Heart left ventricle (tissue), 16 donors: ENCODE measurements around the gene MIEN1. TPM values are rescaled to one million over a fixed set of nuclear protein-coding genes. Genes with fewer than 3 reads are reported as not detected.
"Not testable (repeated sequence)": the region's sequence is repeated elsewhere in the genome, so short reads cannot be mapped to it uniquely, and the experiment has no call there.

Experiments used
- ATAC-seq, 4 donors: fragments of 200-7000 bp; cut with Tn5 transposase; one replicate each; pipeline ENCODE4 v1.9.1; 2020 to 2022; ENCODE audit warnings: moderate library complexity in 4 of 4, mild to moderate bottlenecking in 3 of 4, moderate number of reproducible peaks in 1 of 4
- DNase-seq, 5 donors: peaks; one replicate each; pipeline ENCODE4 v3.0.0-alpha.2; 2020
- H3K27ac ChIP-seq, 12 donors: fragments of 200-600 bp; sonication (generic) in 4 of 12; one replicate each; pipeline versions ENCODE4 v1.5.0 to v1.8.0; 2016 to 2022; ENCODE audit warnings: mild to moderate bottlenecking in 2 of 12
- H3K27me3 ChIP-seq, 9 donors: fragments of 200-600 bp; sonication (generic) in 2 of 9; one replicate each; pipeline versions ENCODE4 v1.5.1 to v1.8.0; 2016 to 2022; ENCODE audit warnings: mild to moderate bottlenecking in 3 of 9
- H3K36me3 ChIP-seq, 9 donors: fragments of 200-600 bp; sonication (generic) in 2 of 9; one replicate each; pipeline versions ENCODE4 v1.5.0 to v1.8.0; 2018 to 2022; ENCODE audit warnings: mild to moderate bottlenecking in 2 of 9
- H3K4me1 ChIP-seq, 12 donors: fragments of 200-600 bp; sonication (generic) in 4 of 12; one replicate each; pipeline versions ENCODE4 v1.5.0 to v1.8.0; 2016 to 2022; ENCODE audit warnings: mild to moderate bottlenecking in 3 of 12
- H3K4me3 ChIP-seq, 12 donors: fragments of 200-600 bp; sonication (generic) in 4 of 12; one replicate each; pipeline versions ENCODE4 v1.5.0 to v1.8.0; 2017 to 2022; ENCODE audit warnings: mild to moderate bottlenecking in 9 of 12, moderate library complexity in 4 of 12
- H3K9me3 ChIP-seq, 12 donors: fragments of 200-600 bp; sonication (generic) in 4 of 12; one replicate each; pipeline versions ENCODE4 v1.5.0 to v1.8.0; 2016 to 2022; ENCODE audit warnings: mild to moderate bottlenecking in 1 of 12
- CTCF ChIP-seq, 12 donors: fragments of 200-600 bp; sonication (generic) in 4 of 12; IDR thresholded peaks; one replicate each; pipeline versions ENCODE4 v1.5.0 to v1.8.0; 2018 to 2022; ENCODE audit warnings: antibody characterized with exemption in 12 of 12, mild to moderate bottlenecking in 5 of 12
- POLR2A ChIP-seq, 2 donors: fragments of 450-650 bp; IDR thresholded peaks; one replicate each; pipeline ENCODE4 v1.6.1; 2017; ENCODE audit warnings: antibody characterized with exemption in 2 of 2, mild to moderate bottlenecking in 2 of 2, moderate library complexity in 2 of 2
- WGBS, 4 donors: extraction: QIAGEN DNeasy Blood & Tissue Kit in 2 of 4; methylation state at CpG; one replicate each; pipeline versions ENCODE4 v1.1.5 to v1.1.7; 2013 to 2018; 5-methylcytosine and 5-hydroxymethylcytosine counted together
- intact Hi-C, 10 donors: fragments of 100-400 bp; cut with DNase I; formaldehyde crosslinking; loops; one replicate each; pipeline versions ENCODE4 v1.11.1 to v1.14.2; 2022
- polyA plus RNA-seq, 2 donors: library from polyadenylated mRNA; stranded (reverse); fragments of 200-250 nt; gene quantifications; one replicate each; pipeline ENCODE4 v1.2.3, GENCODE V29; 2013
- total RNA-seq, 9 donors: library from RNA; depleted of rRNA in 2 of 9; stranded (reverse); fragments of >200 nt in 2 of 9; fragmentation: NEBNext Ultra II Directional in 3 of 9; extraction: Animal tissue kit (Norgen Biotek cat#: 25700) in 3 of 9; gene quantifications; one replicate each; pipeline versions ENCODE4 v1.1.0 to v1.2.4, GENCODE V29; 2016 to 2023
- donor health status: ischemic (EF 13 %, LVEDD 7.1; RV severe dilation, severe dysfunction).
- donor health status: healthy with polysubstance abuse.
- donor health status: DM: no; HTN: yes; CAD: no.
- donor health status: DM: no; HTN: no; CAD: no.
- donor health status: ischemic (EF 25% LVEDD 6.9; RV normal size, moderate dysfunction).
- donor health status: ischemic (EF 25% LVEDD 5.7; RV mildly dilated, moderate dysfunction).
- donor health status: healthy.
- donor health status: DM: yes; HTN: yes; CAD: no.
- donor health status: ischemic (EF 35%, LVEDD 5.7; RV mildly dilated, moderate dysfunction).
- donor health status: nonischemic (EF 11% LVEDD 7.7; RV severe dilation, severe dysfunction).
- donor health status: DM: yes; HTN: yes; CAD: no.
- donor health status: PGD.
- donor health status: ischemic (EF 29% LVEDD 5.4; RV normal size, mild dysfunction).
- donor health status: nonischemic (EF 23%, LVEDD 6.1; RV moderate dilation, normal function).

The MIEN1 gene
- total and polyA plus RNA-seq, 11 donors = 34.3 to 159 (median 55.1) TPM

GRCh38 chr17:39750131-39751015 is 20.0 kb upstream of the MIEN1 start:
- H3K36me3 ChIP-seq = no peaks in the 10 kb centered on the region
- peaks cover 0 to 40% (median 23%) of the 10 kb centered on the region in 12 donors for H3K4me1 ChIP-seq
- peak in 4 of 5 donors; percentile 63 to 75 (median 68) for DNase-seq
- no peaks in the 10 kb centered on the region for H3K27me3 ChIP-seq
- 50 to 60% (median 54%) methylated on average over 5 to 9 of the region's 9 CpGs for WGBS, 4 donors
- intact Hi-C loops = loop anchor here in 9 of 10 donors (5.0 to 10.0 kb wide), 6 partner anchors 63 to 224 kb away; partner anchors contain the start of genes STARD3 (in 5 of the 9) and PGAP3 (in 1 of the 9)
- H3K4me3 ChIP-seq = no peak overlapping the region
- peak overlapping the region in 6 of 12 donors; percentile 32 to 61 (median 52) for H3K27ac ChIP-seq
- no peaks in the 10 kb centered on the region for H3K9me3 ChIP-seq
- peak; percentile 7 to 47 (median 32) for ATAC-seq
- TF ChIP-seq POLR2A (IDR thresholded peaks at IDR 0.05) = no peak
- no peak for TF ChIP-seq CTCF (IDR thresholded peaks at IDR 0.05)

- H3K27me3 ChIP-seq, H3K27ac ChIP-seq, H3K4me3 ChIP-seq, intact Hi-C loops, DNase-seq, H3K9me3 ChIP-seq, ATAC-seq, H3K36me3 ChIP-seq: not testable (repeated sequence)
- peaks cover 0 to 31% (median 10%) of the 10 kb centered on the region in 12 donors for H3K4me1 ChIP-seq
- 91 to 95% (median 93%) methylated on average over 8 of the region's 8 CpGs for WGBS, 4 donors
Measured at GRCh38 chr17:39748444-39749034, 18.2 kb upstream of the MIEN1 start.

- H3K4me3 ChIP-seq = no peak overlapping the region
- intact Hi-C loops = no loop called here
- H3K27me3 ChIP-seq = peaks cover 0 to 10% (median 0%) of the 10 kb centered on the region in 9 donors
- no peak for DNase-seq
- no peak for ATAC-seq
- H3K4me1 ChIP-seq = peaks cover 0 to 23% (median 8%) of the 10 kb centered on the region in 12 donors
- no peaks in the 10 kb centered on the region for H3K9me3 ChIP-seq
- no peaks in the 10 kb centered on the region for H3K36me3 ChIP-seq
- no peak overlapping the region for H3K27ac ChIP-seq
- 88 to 96% (median 92%) methylated on average over 4 of the region's 4 CpGs for WGBS, 4 donors
- no peak for TF ChIP-seq CTCF (IDR thresholded peaks at IDR 0.05)
- no peak for TF ChIP-seq POLR2A (IDR thresholded peaks at IDR 0.05)
Measured at GRCh38 chr17:39747745-39748144, 17.4 kb upstream of the MIEN1 start.

- Histone ChIP-seq H3K4me1 (peaks cover 0 to 22% (median 8%) of the 10 kb centered on the region in 12 donors), H3K9me3 (no peaks in the 10 kb centered on the region), H3K36me3 (no peaks in the 10 kb centered on the region), H3K27me3 (peaks cover 0 to 21% (median 5%) of the 10 kb centered on the region in 9 donors), H3K4me3 (no peak overlapping the region), H3K27ac (no peak overlapping the region)
- intact Hi-C loops = no loop called here
- ATAC-seq = no peak
- DNase-seq = no peak
- TF ChIP-seq POLR2A (IDR thresholded peaks at IDR 0.05) = no peak
- TF ChIP-seq CTCF (IDR thresholded peaks at IDR 0.05) = no peak
- WGBS, 4 donors = 81 to 95% (median 92%) methylated on average over 6 to 7 of the region's 7 CpGs
Measured at GRCh38 chr17:39746145-39746461, 15.8 kb upstream of the MIEN1 start.
